Activated CD4-positive, alpha-beta T cell treated with anti-CD3 and anti-CD28 coated beads, Interleukin-2, amount 10 ng/mL, durations not matched to agents 24 days and 14 days (primary cell): ENCODE measurements around the gene KCTD18. TPM values are rescaled to one million over a fixed set of nuclear protein-coding genes. Genes with fewer than 3 reads are reported as not detected.

Experiments
- DNase-seq: peaks from one replicate; pipeline ENCODE4 v3.0.0; 2022
- H3K27ac Mint-ChIP-seq: one replicate; pipeline ENCODE4 v1.8.0; 2022; ENCODE audit warnings: mild to moderate bottlenecking, mixed read lengths
- H3K27me3 Mint-ChIP-seq: one replicate; pipeline ENCODE4 v1.8.0; 2022; ENCODE audit warnings: mixed read lengths
- H3K36me3 Mint-ChIP-seq: one replicate; pipeline ENCODE4 v1.8.0; 2022; ENCODE audit warnings: low read depth, mild to moderate bottlenecking, mixed read lengths
- H3K4me1 Mint-ChIP-seq: one replicate; pipeline ENCODE4 v1.8.0; 2021; ENCODE audit warnings: mixed read lengths
- H3K4me3 Mint-ChIP-seq: one replicate; pipeline ENCODE4 v1.8.0; 2022; ENCODE audit warnings: mild to moderate bottlenecking, moderate library complexity, mixed read lengths
- H3K9me3 Mint-ChIP-seq: one replicate; pipeline ENCODE4 v1.8.0; 2021; ENCODE audit warnings: mixed read lengths
- intact Hi-C: fragments of 100-400 bp; cut with micrococcal nuclease; formaldehyde crosslinking; loops from one replicate; pipeline ENCODE4 v1.15.1; 2023
- total RNA-seq: library from RNA; stranded (reverse); gene quantifications from 2 replicates; pipeline ENCODE4 v1.2.3, GENCODE V29; 2022

The KCTD18 gene
- 13.3 and 14.2 TPM in 2 replicates for total RNA-seq

- H3K27me3 Mint-ChIP-seq = no peaks in the 10 kb centered on the region
- H3K4me1 Mint-ChIP-seq = peaks cover 21% of the 10 kb centered on the region
- H3K36me3 Mint-ChIP-seq = peaks cover 15% of the 10 kb centered on the region
- peak within 1 kb of the TSS; percentile 96 for H3K4me3 Mint-ChIP-seq
- H3K9me3 Mint-ChIP-seq = no peaks in the 10 kb centered on the region
- peak; percentile 98 for DNase-seq
- H3K27ac Mint-ChIP-seq = peak within 1 kb of the TSS; percentile 91
- intact Hi-C loops = loop anchor here (1.0 to 2.0 kb wide), 2 partner anchors 16 to 29 kb away; partner anchors contain the start of gene SGO2
Observed at GRCh38 chr2:200509612-200510433, at the start of gene KCTD18. TSS of gene KCTD18 (minus strand) at chr2:200510068. CDS start at chr2:200507016, 3,052 bp downstream.

DNA sequence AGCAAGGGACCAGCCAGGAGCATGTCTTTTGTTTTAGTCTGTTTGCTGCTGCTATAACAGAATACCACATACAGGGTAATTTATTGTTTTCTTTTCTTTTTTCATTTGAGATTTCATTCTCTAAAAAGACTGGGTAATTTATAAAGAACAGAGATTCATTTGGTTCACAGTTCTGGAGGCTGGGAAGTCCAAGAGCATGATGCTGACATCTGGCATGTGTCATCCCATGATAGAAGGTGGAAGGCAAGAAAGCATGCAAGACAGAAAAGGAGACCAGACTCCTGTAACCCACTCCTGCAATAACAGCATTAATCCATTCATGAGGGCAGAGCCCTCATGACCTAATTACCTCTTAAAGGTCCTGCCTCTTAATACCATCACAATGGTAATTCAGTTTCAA is 30.9 kb upstream of the KCTD18 start:
- intact Hi-C loops = no loop called here
- Mint-ChIP-seq H3K36me3 (peaks cover 62% of the 10 kb centered on the region), H3K9me3 (peaks cover 24% of the 10 kb centered on the region), H3K27ac (no peak overlapping the region), H3K27me3 (no peaks in the 10 kb centered on the region), H3K4me1 (no peaks in the 10 kb centered on the region), H3K4me3 (no peak overlapping the region)
- no peak for DNase-seq

- Mint-ChIP-seq H3K9me3 (peaks cover 17% of the 10 kb centered on the region), H3K36me3 (peaks cover 42% of the 10 kb centered on the region), H3K27ac (no peak overlapping the region), H3K4me3 (no peak overlapping the region), H3K27me3 (no peaks in the 10 kb centered on the region), H3K4me1 (peaks cover under 1% of the 10 kb centered on the region)
- intact Hi-C loops = no loop called here
- DNase-seq = no peak
Observed at GRCh38 chr2:200538139-200538538, 28.3 kb upstream of the KCTD18 start.

GRCh38 chr2:200534572-200534971 is 24.7 kb upstream of the KCTD18 start:
- peaks cover 1% of the 10 kb centered on the region for H3K9me3 Mint-ChIP-seq
- intact Hi-C loops = no loop called here
- H3K4me3 Mint-ChIP-seq = no peak overlapping the region
- no peak overlapping the region for H3K27ac Mint-ChIP-seq
- H3K4me1 Mint-ChIP-seq = peaks cover 1% of the 10 kb centered on the region
- DNase-seq = no peak
- no peaks in the 10 kb centered on the region for H3K27me3 Mint-ChIP-seq
- peaks cover 16% of the 10 kb centered on the region for H3K36me3 Mint-ChIP-seq

DNA sequence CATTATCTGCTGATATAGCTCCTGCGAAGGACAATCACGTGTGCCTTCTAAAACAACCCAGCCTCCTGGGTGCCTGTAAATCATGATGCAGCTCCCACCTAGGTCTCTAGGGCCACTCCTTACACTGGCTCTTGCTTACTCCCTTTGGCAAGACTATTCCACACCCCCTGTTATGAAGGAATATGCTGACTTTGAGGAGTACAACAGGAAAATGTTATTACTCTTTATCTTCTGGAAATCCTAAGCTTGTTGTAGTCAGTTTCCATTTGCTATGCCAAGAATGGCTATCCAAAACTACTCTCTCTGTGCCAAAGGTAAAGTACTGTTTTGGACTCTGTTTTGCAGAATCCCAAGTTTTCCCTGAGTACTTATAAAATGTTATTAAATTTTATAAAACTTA is 23.9 kb upstream of the KCTD18 start:
- no peak overlapping the region for H3K4me3 Mint-ChIP-seq
- H3K27ac Mint-ChIP-seq = no peak overlapping the region
- H3K27me3 Mint-ChIP-seq = no peaks in the 10 kb centered on the region
- DNase-seq = no peak
- no peaks in the 10 kb centered on the region for H3K9me3 Mint-ChIP-seq
- intact Hi-C loops = no loop called here
- peaks cover 6% of the 10 kb centered on the region for H3K4me1 Mint-ChIP-seq
- peaks cover 13% of the 10 kb centered on the region for H3K36me3 Mint-ChIP-seq

DNA sequence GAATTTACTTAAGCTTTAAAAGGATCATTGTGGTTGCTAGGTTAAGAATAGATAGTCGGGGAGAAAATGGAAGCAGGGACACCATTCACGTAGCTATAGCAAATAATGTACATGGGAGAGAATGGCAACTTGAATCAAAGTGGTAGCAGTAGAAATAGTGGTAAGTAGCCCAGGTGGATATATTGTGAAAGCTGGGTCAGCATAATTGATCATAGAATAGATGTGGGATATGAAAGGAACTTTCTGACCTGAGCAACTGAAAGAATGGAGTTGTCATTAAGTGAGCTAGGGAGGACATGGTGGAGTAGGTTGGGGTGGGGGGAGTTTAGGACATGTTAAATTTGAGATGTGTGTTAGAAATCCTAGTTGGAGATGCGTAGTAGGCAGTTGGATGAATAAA is 18.4 kb upstream of the KCTD18 start:
- intact Hi-C loops = loop anchor here (5.0 kb wide), 6 partner anchors 49 to 1254 kb away; partner anchors contain the start of genes ALS2, CLK1 and SPATS2L
- peak overlapping the region; percentile 94 for H3K4me3 Mint-ChIP-seq
- H3K9me3 Mint-ChIP-seq = no peaks in the 10 kb centered on the region
- peaks cover 34% of the 10 kb centered on the region for H3K4me1 Mint-ChIP-seq
- H3K27ac Mint-ChIP-seq = no peak overlapping the region
- H3K27me3 Mint-ChIP-seq = no peaks in the 10 kb centered on the region
- H3K36me3 Mint-ChIP-seq = peaks cover 5% of the 10 kb centered on the region
- no peak for DNase-seq

DNA sequence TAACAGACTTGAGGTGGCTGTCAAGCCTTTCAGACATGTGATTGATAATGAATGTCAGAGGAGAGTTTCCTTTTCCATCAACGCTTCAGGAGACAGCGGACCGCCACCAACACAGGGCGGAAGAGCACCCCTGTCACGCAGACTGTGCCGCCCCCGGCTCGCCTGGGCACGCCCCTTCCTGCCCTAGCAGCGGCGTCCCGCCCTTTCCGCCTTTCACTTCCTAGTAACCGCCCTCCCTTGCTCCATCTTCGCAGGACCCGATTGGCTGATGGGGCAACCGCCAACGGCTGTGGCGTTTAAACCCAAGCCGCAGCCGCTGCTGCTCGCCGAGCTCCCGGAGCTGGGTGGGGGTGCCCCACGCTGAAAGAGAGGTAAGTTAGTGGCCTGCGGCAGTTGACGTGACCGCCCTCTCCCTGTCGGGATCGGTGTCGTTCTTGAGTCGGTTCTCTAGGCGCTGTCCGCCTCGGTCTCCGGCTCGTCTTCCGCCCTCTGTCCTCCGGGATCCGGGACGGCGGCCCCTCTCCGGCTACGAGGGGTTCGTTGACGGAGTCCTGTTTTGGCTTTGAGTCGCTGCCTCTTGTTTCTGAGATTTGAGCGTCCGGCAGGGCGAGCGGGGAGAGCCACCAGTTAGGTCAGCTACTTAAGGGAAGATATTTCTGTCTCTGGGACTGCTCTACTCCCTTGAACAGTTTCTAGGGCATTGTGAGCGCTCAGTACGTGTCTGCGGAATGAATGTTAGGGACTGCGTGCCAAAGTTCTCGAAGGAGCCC is 16.2 kb upstream of the KCTD18 start, which contains the start of gene SGO2:
Gene SGO2, plus strand, starts transcription at position 326 of the 770 bp plus-strand sequence. CDS start 6,769 bp downstream, outside the sequence.
- H3K36me3 Mint-ChIP-seq = peaks cover 2% of the 10 kb centered on the region

DNA sequence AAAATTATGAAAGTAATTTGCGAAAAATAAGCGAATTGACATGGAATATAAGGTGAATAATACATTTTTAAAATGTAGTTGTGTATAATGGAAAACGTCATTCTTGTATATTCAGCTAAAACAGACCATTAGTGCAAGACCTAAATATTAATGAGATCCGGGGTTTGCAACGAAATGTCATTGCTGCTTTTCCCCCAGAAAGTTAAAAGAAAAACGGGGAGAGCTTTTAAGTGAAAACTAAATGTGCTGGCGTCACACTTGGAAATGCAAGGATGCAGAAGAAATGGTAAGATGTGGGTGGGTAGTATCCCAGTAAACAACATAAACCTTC is 15.6 kb upstream of the KCTD18 start:
- peak; percentile 57 for DNase-seq
- H3K36me3 Mint-ChIP-seq = peaks cover 2% of the 10 kb centered on the region
- H3K4me3 Mint-ChIP-seq = peak overlapping the region; percentile 94
- no peaks in the 10 kb centered on the region for H3K27me3 Mint-ChIP-seq
- peaks cover 36% of the 10 kb centered on the region for H3K4me1 Mint-ChIP-seq
- H3K9me3 Mint-ChIP-seq = no peaks in the 10 kb centered on the region
- peak overlapping the region; percentile 92 for H3K27ac Mint-ChIP-seq
- intact Hi-C loops = loop anchor here (5.0 kb wide), 6 partner anchors 52 to 1257 kb away; partner anchors contain the start of genes ALS2, CLK1 and SPATS2L

More for the DNA sequence above, 16.2 kb upstream of the KCTD18 start, which contains the start of gene SGO2:
- H3K4me1 Mint-ChIP-seq = peaks cover 36% of the 10 kb centered on the region
- peak; percentile 99 for DNase-seq
- H3K27ac Mint-ChIP-seq = peak within 1 kb of the TSS; percentile 92
- H3K27me3 Mint-ChIP-seq = no peaks in the 10 kb centered on the region
- no peaks in the 10 kb centered on the region for H3K9me3 Mint-ChIP-seq
- peak within 1 kb of the TSS; percentile 94 for H3K4me3 Mint-ChIP-seq
- intact Hi-C loops = loop anchor here (1.0 to 5.0 kb wide), 9 partner anchors 16 to 1256 kb away; partner anchors contain the start of genes ALS2, C2orf69, CLK1 and KCTD18

DNA sequence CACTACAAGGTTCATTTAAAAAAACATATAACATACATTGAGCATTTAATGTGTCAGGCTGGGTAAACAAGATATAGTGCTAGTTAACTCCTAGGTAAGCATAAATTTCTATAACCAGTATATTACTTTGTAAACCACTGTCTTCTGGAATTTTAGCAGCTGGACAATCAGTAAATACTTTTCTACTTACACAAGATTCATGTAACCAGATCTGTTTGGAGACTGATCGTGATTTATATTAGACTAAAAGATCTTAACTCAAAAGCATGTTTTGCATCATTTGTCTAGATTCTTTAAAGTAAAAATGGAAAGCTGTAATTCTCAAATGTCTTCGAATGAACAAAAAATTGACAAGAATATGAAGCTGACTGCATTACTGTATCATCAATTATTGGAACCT is 15.2 kb upstream of the KCTD18 start:
- peaks cover 2% of the 10 kb centered on the region for H3K36me3 Mint-ChIP-seq
- H3K4me1 Mint-ChIP-seq = peaks cover 36% of the 10 kb centered on the region
- no peaks in the 10 kb centered on the region for H3K27me3 Mint-ChIP-seq
- no peak overlapping the region for H3K27ac Mint-ChIP-seq
- H3K4me3 Mint-ChIP-seq = no peak overlapping the region
- intact Hi-C loops = loop anchor here (5.0 kb wide), 6 partner anchors 52 to 1257 kb away; partner anchors contain the start of genes ALS2, CLK1 and SPATS2L
- no peaks in the 10 kb centered on the region for H3K9me3 Mint-ChIP-seq
- no peak for DNase-seq

DNA sequence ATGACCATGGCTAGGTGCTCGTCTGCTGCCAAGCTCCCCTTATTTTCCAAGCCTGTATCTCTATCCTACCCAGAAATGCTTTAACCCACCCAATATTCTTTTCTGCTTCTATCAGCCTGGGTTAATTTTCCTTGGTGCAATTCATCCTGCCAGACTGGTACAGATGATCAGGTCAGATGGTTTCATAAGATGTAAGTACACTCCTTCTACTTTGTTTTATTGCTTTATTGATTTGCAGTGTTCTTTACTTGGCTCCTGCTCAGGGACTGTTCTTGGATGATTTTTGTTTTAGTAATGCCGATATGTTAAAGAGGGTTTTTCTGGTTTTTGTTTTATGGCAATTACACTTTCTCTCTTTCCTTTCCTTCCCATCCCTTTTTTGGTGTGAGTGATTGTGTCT is 13.7 kb upstream of the KCTD18 start:
- Mint-ChIP-seq H3K9me3 (no peaks in the 10 kb centered on the region), H3K4me3 (no peak overlapping the region), H3K4me1 (peaks cover 30% of the 10 kb centered on the region), H3K36me3 (peaks cover 2% of the 10 kb centered on the region), H3K27ac (no peak overlapping the region), H3K27me3 (no peaks in the 10 kb centered on the region)
- no peak for DNase-seq
- intact Hi-C loops = no loop called here

- Mint-ChIP-seq H3K4me1 (peaks cover 26% of the 10 kb centered on the region), H3K9me3 (no peaks in the 10 kb centered on the region), H3K36me3 (peaks cover 2% of the 10 kb centered on the region), H3K4me3 (no peak overlapping the region), H3K27me3 (no peaks in the 10 kb centered on the region), H3K27ac (no peak overlapping the region)
- intact Hi-C loops = no loop called here
- no peak for DNase-seq
Observed at GRCh38 chr2:200523158-200523557, 13.3 kb upstream of the KCTD18 start.

DNA sequence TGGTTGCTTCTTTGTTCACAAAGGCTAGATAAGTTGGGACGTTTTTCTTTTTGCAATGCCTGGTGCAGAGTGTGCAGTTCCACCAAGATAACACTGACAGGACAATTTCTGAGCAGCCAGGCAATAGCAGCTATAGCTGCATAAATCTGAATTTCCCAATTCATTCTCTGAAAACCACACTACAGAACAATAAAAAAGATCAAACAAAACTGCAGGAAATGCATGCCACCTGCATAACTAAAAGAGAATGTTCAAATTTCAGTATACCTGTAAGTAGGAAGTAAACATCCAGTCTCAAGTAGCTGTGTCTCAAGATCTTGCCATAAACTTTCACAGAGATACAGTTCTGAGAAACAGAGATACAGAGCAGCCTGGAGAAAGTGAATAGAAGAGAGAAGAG is 5.3 kb upstream of the KCTD18 start:
- peaks cover 4% of the 10 kb centered on the region for H3K36me3 Mint-ChIP-seq
- intact Hi-C loops = no loop called here
- H3K4me1 Mint-ChIP-seq = peaks cover 15% of the 10 kb centered on the region
- DNase-seq = no peak
- H3K27me3 Mint-ChIP-seq = peaks cover 8% of the 10 kb centered on the region
- peak overlapping the region; percentile 1 for H3K4me3 Mint-ChIP-seq
- H3K9me3 Mint-ChIP-seq = no peaks in the 10 kb centered on the region
- no peak overlapping the region for H3K27ac Mint-ChIP-seq

DNA sequence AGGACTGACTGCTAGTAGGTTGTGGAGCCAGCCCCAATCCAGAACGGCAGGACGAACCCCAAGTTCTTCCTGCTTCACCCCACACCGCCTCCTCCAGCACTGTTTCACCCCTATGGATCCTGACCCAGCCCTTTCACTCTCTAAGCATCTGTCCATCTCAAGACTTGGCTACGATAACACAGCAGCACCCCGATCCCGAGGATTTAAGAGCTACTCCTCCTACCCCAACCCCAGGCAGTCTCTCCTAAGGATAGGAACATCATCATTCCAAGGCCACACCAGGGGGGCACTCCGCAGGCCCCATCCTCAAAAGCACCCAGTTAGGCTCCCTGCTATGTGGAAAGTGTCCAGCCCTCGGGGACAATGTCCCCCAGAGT is 645 bp downstream of the KCTD18 start:
- Mint-ChIP-seq H3K36me3 (peaks cover 20% of the 10 kb centered on the region), H3K27me3 (no peaks in the 10 kb centered on the region), H3K4me1 (peaks cover 15% of the 10 kb centered on the region), H3K4me3 (peak overlapping the region; percentile 96), H3K9me3 (no peaks in the 10 kb centered on the region), H3K27ac (peak overlapping the region; percentile 91)
- DNase-seq = no peak
- intact Hi-C loops = loop anchor here (2.0 kb wide), 1 partner anchor 28 kb away; no protein-coding TSS in a partner anchor

DNA sequence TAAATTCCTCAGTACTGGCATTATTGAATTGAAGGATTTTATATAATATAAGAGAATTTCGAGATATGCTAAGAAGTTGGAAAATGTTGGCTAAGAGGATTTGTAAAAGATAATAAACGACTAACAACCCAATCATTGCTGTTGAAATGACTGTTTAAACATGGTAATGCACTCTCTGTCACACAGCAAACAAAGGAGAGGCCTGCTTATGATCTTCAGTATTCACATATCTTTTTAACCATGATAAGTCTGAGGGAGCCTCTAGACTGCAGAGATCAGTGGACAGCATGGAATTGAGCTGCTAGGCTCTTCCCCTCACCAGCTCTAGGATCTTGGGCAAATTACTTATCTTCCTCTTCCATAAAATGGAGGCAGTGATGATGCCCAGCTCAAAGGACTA is 2.7 kb downstream of the KCTD18 start:
- no peaks in the 10 kb centered on the region for H3K27me3 Mint-ChIP-seq
- H3K9me3 Mint-ChIP-seq = peaks cover 3% of the 10 kb centered on the region
- H3K36me3 Mint-ChIP-seq = peaks cover 32% of the 10 kb centered on the region
- DNase-seq = peak; percentile 23
- intact Hi-C loops = no loop called here
- H3K4me3 Mint-ChIP-seq = no peak overlapping the region
- peaks cover 17% of the 10 kb centered on the region for H3K4me1 Mint-ChIP-seq
- H3K27ac Mint-ChIP-seq = no peak overlapping the region
